GM12878 (cell line): ENCODE results near the gene CCDC149. TPM values are rescaled to one million over a fixed set of nuclear protein-coding genes. Genes with fewer than 3 reads are reported as not detected.

Experiments used
- ATAC-seq: fragments of 200-7000 bp; cut with Tn5 transposase; 3 replicates; pipeline ENCODE4 v1.9.1; 2020; ENCODE audit warnings: mild to moderate bottlenecking, moderate library complexity
- BruUV-seq: library from RNA; stranded (reverse); fragments of 400-500 nt; replicated peaks from 2 replicates; lab custom pipeline; 2021; lab: Mats Ljungman, UMichigan
- CTCF ChIA-PET: fragments of 300-600 bp; sonication (Branson Sonifier 250); formaldehyde crosslinking; extraction: SDS; loops from one replicate; lab custom pipeline; 2021; ENCODE audit warnings: inconsistent platforms; lab: Yijun Ruan, JAX
- POLR2A ChIA-PET: fragments of 350-600 bp; formaldehyde crosslinking; extraction: SDS; loops from one replicate; lab custom pipeline; 2021; ENCODE audit warnings: inconsistent platforms; lab: Charles Lee
- RAD21 ChIA-PET: fragments of 300-600 bp; sonication (Branson Sonifier 250); formaldehyde crosslinking; loops from one replicate; lab custom pipeline; 2023; ENCODE audit warnings: antibody characterized with exemption; ENCODE audit not compliant: unreplicated experiment; lab: Charles Lee
- SMC1A ChIA-PET: fragments of 300-600 bp; sonication (Branson Sonifier 250); formaldehyde crosslinking; loops from one replicate; lab custom pipeline; 2023; ENCODE audit not compliant: unreplicated experiment, uncharacterized antibody; lab: Charles Lee
- DNase-seq: peaks from one replicate; pipeline ENCODE4 v3.0.0-alpha.2; 2011; ENCODE audit warnings: low read depth, low spot score
- FAIRE-seq: peaks from 3 replicates; lab custom pipeline; 2011; peaks lifted over from hg19 to GRCh38; lab: Jason Lieb, UNC
- H2AFZ ChIP-seq: 2 replicates; pipeline ENCODE4 v1.6.0; 2011; ENCODE audit warnings: low read depth, low read length, control low read depth; ENCODE audit not compliant: control insufficient read depth
- H3K27ac ChIP-seq: 2 replicates; pipeline ENCODE4 v1.5.1; 2011; ENCODE audit warnings: control low read depth; ENCODE audit not compliant: control insufficient read depth, insufficient read depth
- H3K27me3 ChIP-seq, 2 experiments: replicated peaks in 1 of 2; 2 replicates each; pipeline versions ENCODE4 v1.6.0 to v1.6.1; 2011; ENCODE audit warnings: low read length in 1 of 2; ENCODE audit not compliant: control insufficient read depth in 2 of 2, insufficient read depth in 2 of 2
- H3K36me3 ChIP-seq, 2 experiments: 2 replicates each; pipeline ENCODE4 v1.5.1; 2011; ENCODE audit warnings: low read length in 1 of 2; ENCODE audit not compliant: control insufficient read depth in 2 of 2, insufficient read depth in 2 of 2
- H3K4me1 ChIP-seq: 2 replicates; pipeline ENCODE4 v1.6.1; 2011; ENCODE audit warnings: mild to moderate bottlenecking, low read length, moderate library complexity, mixed read lengths; ENCODE audit not compliant: control insufficient read depth, insufficient read depth
- H3K4me2 ChIP-seq: 2 replicates; pipeline ENCODE4 v1.6.0; 2011; ENCODE audit warnings: control low read depth; ENCODE audit not compliant: control insufficient read depth, insufficient read depth
- H3K4me3 ChIP-seq: fragments of 200-600 bp; sonication (generic); 2 replicates; pipeline ENCODE4 v1.5.1; 2016
- H3K79me2 ChIP-seq: 2 replicates; pipeline ENCODE4 v1.6.0; 2011; ENCODE audit warnings: low read length; ENCODE audit not compliant: control insufficient read depth, insufficient read depth
- H3K9ac ChIP-seq: 2 replicates; pipeline ENCODE4 v1.8.0; 2011; ENCODE audit warnings: low read length, control low read depth, mixed read lengths; ENCODE audit not compliant: control insufficient read depth, insufficient read depth
- H3K9me3 ChIP-seq: replicated peaks from 3 replicates; pipeline ENCODE4 v1.5.1; 2011; ENCODE audit warnings: mild to moderate bottlenecking, low read length; ENCODE audit not compliant: control insufficient read depth, insufficient read depth
- H4K20me1 ChIP-seq: 2 replicates; pipeline ENCODE4 v1.6.0; 2011; ENCODE audit not compliant: control insufficient read depth, insufficient read depth
- PAX8 ChIP-seq: fragments of 450-650 bp; IDR thresholded peaks from 2 replicates; pipeline ENCODE4 v1.6.1; 2017; ENCODE audit warnings: mild to moderate bottlenecking, moderate library complexity
- REST ChIP-seq: IDR thresholded peaks from 2 replicates; pipeline ENCODE4 v1.6.1; 2012; ENCODE audit warnings: mild to moderate bottlenecking, low read depth, low read length
- SUZ12 ChIP-seq: fragments of 200-600 bp; sonication (generic); IDR thresholded peaks from one replicate; pipeline ENCODE4 v1.6.1; 2018; ENCODE audit warnings: antibody characterized with exemption, mild to moderate bottlenecking; ENCODE audit not compliant: unreplicated experiment
- WGBS: methylation state at CpG from one replicate; pipeline ENCODE4 v1.1.6; 2016; ENCODE audit warnings: low lambda C conversion rate; ENCODE audit not compliant: insufficient replicate concordance, insufficient coverage; ENCODE audit errors: missing lambda C conversion rate; 5-methylcytosine and 5-hydroxymethylcytosine counted together
- in situ Hi-C: fragments of 300-500 bp; cut with MboI; formaldehyde crosslinking; loops from 9 replicates; pipeline ENCODE4 v1.14.3; 2018; ENCODE audit warnings: mixed read lengths
- intact Hi-C: fragments of 100-400 bp; cut with micrococcal nuclease; formaldehyde crosslinking; loops from one replicate; pipeline ENCODE4 v1.14.2; 2022; ENCODE audit not compliant: unreplicated experiment
- polyA plus RNA-seq, 11 experiments: library from polyadenylated mRNA; depleted of rRNA in 4 of 11; unstranded in 6 of 11; stranded (reverse) in 5 of 11; fragments of >200 nt; fragmentation: Nextera tagmentation in 4 of 11; fragmentation: Illumina TruSeq in 1 of 11; extraction: Ambion mirVana in 4 of 11; extraction: Trizol in 1 of 11; gene quantifications; 1 replicate in 1 of 11; 2 replicates in 10 of 11; pipeline versions ENCODE4 v1.2.1 to v1.2.3, GENCODE V29; 2011 to 2016; ENCODE audit warnings: inconsistent platforms in 2 of 11, missing spikeins in 2 of 11, low read depth in 1 of 11
- total RNA-seq, 4 experiments: library from RNA; depleted of rRNA in 3 of 4; stranded (reverse); fragments of >200 nt in 3 of 4; fragmentation: Illumina TruSeq in 1 of 4; extraction: Trizol in 1 of 4; gene quantifications; 2 replicates each; pipeline versions ENCODE4 v1.2.1 to v1.2.3, GENCODE V29; 2013 to 2021

Gene CCDC149
- total and polyA plus RNA-seq, 10 of the 15 experiments (the other 5 are each of a cell fraction or from before 2014, with no cell fraction given): 0.03 to 0.04 (median 0.04) TPM; not detected in 7

- no peak for TF ChIP-seq REST
- TF ChIP-seq, all 136 proteins: peak for 0
Measured at GRCh38 chr4:24878636-24879016, 34.2 kb downstream of the CCDC149 start (continued).

GRCh38 chr4:24877868-24878635 lies 34.8 kb downstream of the CCDC149 start:
- no peak for FAIRE-seq
- ChIA-PET SMC1A (no interaction called here), RAD21 (no interaction called here), CTCF (no interaction called here), POLR2A (interaction anchor here (0.6 kb wide), 1 partner anchor 207 kb away, joined by 6 read pairs; no protein-coding TSS in a partner anchor)
- Histone ChIP-seq H3K27ac (no peak overlapping the region), H3K79me2 (no peaks in the 10 kb centered on the region), H4K20me1 (no peaks in the 10 kb centered on the region), H3K27me3 (no peaks in the 10 kb centered on the region; a peak in 1 of 4 replicates), H3K9me3 (no peaks in the 10 kb centered on the region), H3K4me3 (no peak overlapping the region), H3K4me1 (no peaks in the 10 kb centered on the region), H3K9ac (no peak overlapping the region), H2AFZ (no peak overlapping the region), H3K36me3 (no peaks in the 10 kb centered on the region), H3K4me2 (no peak overlapping the region)
- BruUV-seq: no TSS peak
- no peak for DNase-seq
- ATAC-seq: no peak
- in situ Hi-C loops: no loop called here
- intact Hi-C loops: no loop called here
- 50% methylated on average over 9 of the region's 9 CpGs for WGBS
- no peak for TF ChIP-seq SUZ12
- TF ChIP-seq PAX8: no peak
